Heart left ventricle (tissue), 16 donors: ENCODE results near the gene EFHC1. TPM values are rescaled to one million over a fixed set of nuclear protein-coding genes. Genes with fewer than 3 reads are reported as not detected.
A peak's percentile ranks its signal among the peaks of the same experiment; 100 is the strongest.

Source experiments
- ATAC-seq, 4 donors: fragments of 200-7000 bp; cut with Tn5 transposase; one replicate each; pipeline ENCODE4 v1.9.1; 2020 to 2022; ENCODE audit warnings: moderate library complexity in 4 of 4, mild to moderate bottlenecking in 3 of 4, moderate number of reproducible peaks in 1 of 4
- DNase-seq, 5 donors: peaks; one replicate each; pipeline ENCODE4 v3.0.0-alpha.2; 2020
- H3K27ac ChIP-seq, 12 donors: fragments of 200-600 bp; sonication (generic) in 4 of 12; one replicate each; pipeline versions ENCODE4 v1.5.0 to v1.8.0; 2016 to 2022; ENCODE audit warnings: mild to moderate bottlenecking in 2 of 12
- H3K27me3 ChIP-seq, 9 donors: fragments of 200-600 bp; sonication (generic) in 2 of 9; one replicate each; pipeline versions ENCODE4 v1.5.1 to v1.8.0; 2016 to 2022; ENCODE audit warnings: mild to moderate bottlenecking in 3 of 9
- H3K36me3 ChIP-seq, 9 donors: fragments of 200-600 bp; sonication (generic) in 2 of 9; one replicate each; pipeline versions ENCODE4 v1.5.0 to v1.8.0; 2018 to 2022; ENCODE audit warnings: mild to moderate bottlenecking in 2 of 9
- H3K4me1 ChIP-seq, 12 donors: fragments of 200-600 bp; sonication (generic) in 4 of 12; one replicate each; pipeline versions ENCODE4 v1.5.0 to v1.8.0; 2016 to 2022; ENCODE audit warnings: mild to moderate bottlenecking in 3 of 12
- H3K4me3 ChIP-seq, 12 donors: fragments of 200-600 bp; sonication (generic) in 4 of 12; one replicate each; pipeline versions ENCODE4 v1.5.0 to v1.8.0; 2017 to 2022; ENCODE audit warnings: mild to moderate bottlenecking in 9 of 12, moderate library complexity in 4 of 12
- H3K9me3 ChIP-seq, 12 donors: fragments of 200-600 bp; sonication (generic) in 4 of 12; one replicate each; pipeline versions ENCODE4 v1.5.0 to v1.8.0; 2016 to 2022; ENCODE audit warnings: mild to moderate bottlenecking in 1 of 12
- POLR2A ChIP-seq, 2 donors: fragments of 450-650 bp; IDR thresholded peaks; one replicate each; pipeline ENCODE4 v1.6.1; 2017; ENCODE audit warnings: antibody characterized with exemption in 2 of 2, mild to moderate bottlenecking in 2 of 2, moderate library complexity in 2 of 2
- WGBS, 4 donors: extraction: QIAGEN DNeasy Blood & Tissue Kit in 2 of 4; methylation state at CpG; one replicate each; pipeline versions ENCODE4 v1.1.5 to v1.1.7; 2013 to 2018; 5-methylcytosine and 5-hydroxymethylcytosine counted together
- intact Hi-C, 10 donors: fragments of 100-400 bp; cut with DNase I; formaldehyde crosslinking; loops; one replicate each; pipeline versions ENCODE4 v1.11.1 to v1.14.2; 2022
- polyA plus RNA-seq, 2 donors: library from polyadenylated mRNA; stranded (reverse); fragments of 200-250 nt; gene quantifications; one replicate each; pipeline ENCODE4 v1.2.3, GENCODE V29; 2013
- total RNA-seq, 9 donors: library from RNA; depleted of rRNA in 2 of 9; stranded (reverse); fragments of >200 nt in 2 of 9; fragmentation: NEBNext Ultra II Directional in 3 of 9; extraction: Animal tissue kit (Norgen Biotek cat#: 25700) in 3 of 9; gene quantifications; one replicate each; pipeline versions ENCODE4 v1.1.0 to v1.2.4, GENCODE V29; 2016 to 2023
- TF ChIP-seq, protein P1 (sequence below), 12 donors: fragments of 200-600 bp; sonication (generic) in 4 of 12; IDR thresholded peaks; one replicate each; pipeline versions ENCODE4 v1.5.0 to v1.8.0; 2018 to 2022; ENCODE audit warnings: antibody characterized with exemption in 12 of 12, mild to moderate bottlenecking in 5 of 12
- donor health status: ischemic (EF 13 %, LVEDD 7.1; RV severe dilation, severe dysfunction).
- donor health status: healthy with polysubstance abuse.
- donor health status: DM: no; HTN: yes; CAD: no.
- donor health status: DM: no; HTN: no; CAD: no.
- donor health status: ischemic (EF 25% LVEDD 6.9; RV normal size, moderate dysfunction).
- donor health status: ischemic (EF 25% LVEDD 5.7; RV mildly dilated, moderate dysfunction).
- donor health status: healthy.
- donor health status: DM: yes; HTN: yes; CAD: no.
- donor health status: ischemic (EF 35%, LVEDD 5.7; RV mildly dilated, moderate dysfunction).
- donor health status: nonischemic (EF 11% LVEDD 7.7; RV severe dilation, severe dysfunction).
- donor health status: DM: yes; HTN: yes; CAD: no.
- donor health status: PGD.
- donor health status: ischemic (EF 29% LVEDD 5.4; RV normal size, mild dysfunction).
- donor health status: nonischemic (EF 23%, LVEDD 6.1; RV moderate dilation, normal function).

Gene EFHC1
- total and polyA plus RNA-seq, 11 donors, result 2.6 to 14.4 (median 4.3) TPM

DNA sequence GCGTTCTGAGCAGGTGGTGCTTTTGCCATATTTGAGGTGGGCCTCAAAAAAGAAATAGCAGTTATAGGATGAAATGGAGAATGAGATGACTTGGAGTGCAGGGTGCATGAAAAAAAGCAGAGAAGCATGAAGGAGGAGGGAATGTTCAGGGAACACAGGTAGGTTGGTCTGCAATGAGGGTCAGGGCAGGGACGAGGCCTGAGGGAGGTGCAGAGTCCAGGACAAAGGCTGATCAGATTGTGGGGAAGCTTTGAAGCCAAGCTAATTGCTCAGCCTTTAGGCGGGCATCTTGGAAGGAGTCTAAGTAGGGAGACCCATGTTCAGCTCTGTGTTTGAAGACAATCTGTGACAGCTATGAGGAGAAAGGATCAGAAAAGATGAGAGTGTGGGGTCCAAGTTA is 144.7 kb downstream of the EFHC1 start:
- no peaks in the 10 kb centered on the region for H3K36me3 ChIP-seq
- ATAC-seq, result no peak
- 91 to 97% (median 95%) methylated on average over 3 of the region's 3 CpGs for WGBS, 4 donors
- no peak for DNase-seq
- no peak overlapping the region for H3K27ac ChIP-seq
- H3K9me3 ChIP-seq, result no peaks in the 10 kb centered on the region
- H3K4me1 ChIP-seq, result peaks cover 13 to 90% (median 66%) of the 10 kb centered on the region in 12 donors
- intact Hi-C loops, result no loop called here
- TF ChIP-seq, protein P1, sequence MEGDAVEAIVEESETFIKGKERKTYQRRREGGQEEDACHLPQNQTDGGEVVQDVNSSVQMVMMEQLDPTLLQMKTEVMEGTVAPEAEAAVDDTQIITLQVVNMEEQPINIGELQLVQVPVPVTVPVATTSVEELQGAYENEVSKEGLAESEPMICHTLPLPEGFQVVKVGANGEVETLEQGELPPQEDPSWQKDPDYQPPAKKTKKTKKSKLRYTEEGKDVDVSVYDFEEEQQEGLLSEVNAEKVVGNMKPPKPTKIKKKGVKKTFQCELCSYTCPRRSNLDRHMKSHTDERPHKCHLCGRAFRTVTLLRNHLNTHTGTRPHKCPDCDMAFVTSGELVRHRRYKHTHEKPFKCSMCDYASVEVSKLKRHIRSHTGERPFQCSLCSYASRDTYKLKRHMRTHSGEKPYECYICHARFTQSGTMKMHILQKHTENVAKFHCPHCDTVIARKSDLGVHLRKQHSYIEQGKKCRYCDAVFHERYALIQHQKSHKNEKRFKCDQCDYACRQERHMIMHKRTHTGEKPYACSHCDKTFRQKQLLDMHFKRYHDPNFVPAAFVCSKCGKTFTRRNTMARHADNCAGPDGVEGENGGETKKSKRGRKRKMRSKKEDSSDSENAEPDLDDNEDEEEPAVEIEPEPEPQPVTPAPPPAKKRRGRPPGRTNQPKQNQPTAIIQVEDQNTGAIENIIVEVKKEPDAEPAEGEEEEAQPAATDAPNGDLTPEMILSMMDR (IDR thresholded peaks at IDR 0.05), result no peak
- TF ChIP-seq POLR2A (IDR thresholded peaks at IDR 0.05), result no peak
- H3K27me3 ChIP-seq, result no peaks in the 10 kb centered on the region
- no peak overlapping the region for H3K4me3 ChIP-seq

DNA sequence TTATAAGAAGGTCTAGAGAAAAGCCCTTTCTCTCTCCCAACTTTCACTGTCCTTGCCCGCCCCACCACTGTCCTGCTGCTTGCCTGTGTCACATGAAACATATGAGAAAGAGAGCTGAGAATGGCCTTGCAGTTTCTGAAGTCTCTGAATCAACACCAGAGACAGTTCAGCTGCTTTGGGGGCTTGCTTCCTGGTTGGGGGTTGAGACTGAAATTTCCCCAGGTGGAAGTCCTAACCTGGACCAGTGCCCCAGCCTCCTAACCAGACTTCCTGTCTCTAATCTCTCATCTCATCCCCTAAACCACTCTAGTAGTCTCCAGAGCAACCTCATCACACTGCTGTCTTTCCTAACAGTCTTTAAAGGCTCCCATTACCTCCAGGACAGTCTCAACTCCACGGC is 146.1 kb downstream of the EFHC1 start:
- TF ChIP-seq, protein P1 (IDR thresholded peaks at IDR 0.05), result no peak
- TF ChIP-seq POLR2A (IDR thresholded peaks at IDR 0.05), result no peak
- peaks cover 16 to 93% (median 71%) of the 10 kb centered on the region in 12 donors for H3K4me1 ChIP-seq
- DNase-seq (no peak), ATAC-seq (no peak)
- no peaks in the 10 kb centered on the region for H3K9me3 ChIP-seq
- no peaks in the 10 kb centered on the region for H3K36me3 ChIP-seq
- no peak overlapping the region for H3K4me3 ChIP-seq
- no peaks in the 10 kb centered on the region for H3K27me3 ChIP-seq
- peak overlapping the region in 7 of 12 donors; percentile 2 to 87 (median 60) for H3K27ac ChIP-seq
- intact Hi-C loops, result no loop called here
- 77 to 87% (median 79%) methylated on average over 2 of the region's 2 CpGs for WGBS, 4 donors

DNA sequence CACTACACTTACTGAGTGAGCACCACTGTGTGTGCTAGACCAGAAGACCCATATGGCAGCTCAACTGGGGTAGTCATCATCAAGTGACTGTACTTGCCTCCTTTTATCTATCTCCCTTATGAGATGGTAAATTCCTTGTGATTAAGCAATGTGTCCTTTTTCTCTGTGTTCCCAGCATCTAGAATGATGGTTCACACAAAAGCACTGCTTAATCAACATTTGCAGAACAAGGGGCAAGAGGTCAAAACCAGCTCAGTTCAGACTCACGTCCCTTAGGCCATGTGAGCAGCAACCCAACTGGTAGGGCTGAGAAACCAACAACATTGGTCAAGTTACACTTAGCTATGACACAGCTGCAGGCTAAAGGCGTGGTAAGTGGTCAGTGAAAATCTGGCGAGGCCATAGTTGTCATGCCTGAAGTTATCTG is 146.7 kb downstream of the EFHC1 start:
- H3K4me1 ChIP-seq, result peaks cover 17 to 97% (median 76%) of the 10 kb centered on the region in 12 donors

GRCh38 chr6:52568320-52568719 is 148.2 kb downstream of the EFHC1 start:
- peaks cover 0 to 5% (median 0%) of the 10 kb centered on the region in 9 donors for H3K36me3 ChIP-seq
- H3K9me3 ChIP-seq, result no peaks in the 10 kb centered on the region
- peak overlapping the region in 11 of 12 donors; percentile 26 to 87 (median 60) for H3K27ac ChIP-seq
- 54 to 64% (median 55%) methylated on average over 4 of the region's 4 CpGs for WGBS, 4 donors
- peak in 3 of 4 donors; percentile 11 to 58 (median 23) for ATAC-seq
- DNase-seq, result peak in 2 of 5 donors; percentile 38 to 50
- TF ChIP-seq, protein P1 (IDR thresholded peaks at IDR 0.05), result no peak
- TF ChIP-seq POLR2A (IDR thresholded peaks at IDR 0.05), result no peak
- H3K27me3 ChIP-seq, result no peaks in the 10 kb centered on the region
- intact Hi-C loops, result no loop called here
- no peak overlapping the region for H3K4me3 ChIP-seq
- peaks cover 17 to 98% (median 78%) of the 10 kb centered on the region in 12 donors for H3K4me1 ChIP-seq

More for the DNA sequence above, 146.7 kb downstream of the EFHC1 start:
- Histone ChIP-seq H3K4me3 (no peak overlapping the region), H3K9me3 (no peaks in the 10 kb centered on the region), H3K36me3 (peaks cover 0 to 3% (median 0%) of the 10 kb centered on the region in 9 donors), H3K27ac (peak overlapping the region in 11 of 12 donors; percentile 16 to 87 (median 60)), H3K27me3 (no peaks in the 10 kb centered on the region)
- DNase-seq (peak in 2 of 5 donors; percentile 45), ATAC-seq (peak in 3 of 4 donors; percentile 4 to 71 (median 56))
- WGBS, 4 donors, result 67 to 82% (median 76%) methylated on average over 3 of the region's 3 CpGs
- intact Hi-C loops, result no loop called here
- TF ChIP-seq, protein P1 (IDR thresholded peaks at IDR 0.05), result no peak
- TF ChIP-seq POLR2A (IDR thresholded peaks at IDR 0.05), result no peak
